HepG2 (cell line): Measurements from ENCODE around the gene TAMALIN.

Experiments
- AGO2 ChIP-seq: fragments of 200-400 bp; formaldehyde crosslinking; optimal IDR thresholded peaks from 2 replicates; pipeline ENCODE3; 2017; ENCODE audit warnings: mild to moderate bottlenecking, low read depth, low read length, moderate library complexity
- ASH2L ChIP-seq: fragments of 300-600, 200-600 bp; sonication (generic); IDR thresholded peaks from 2 replicates; pipeline ENCODE4 v1.7.0; 2017; ENCODE audit warnings: low read depth, mild to moderate bottlenecking, moderate library complexity, mixed read lengths, low read length; ENCODE audit not compliant: insufficient read length
- FOSL2 ChIP-seq: sonication (generic); formaldehyde crosslinking; IDR thresholded peaks from 2 replicates; pipeline ENCODE4 v1.4.0; 2020; ENCODE audit warnings: missing genetic modification reagents
- GLI4 ChIP-seq: sonication (generic); formaldehyde crosslinking; IDR thresholded peaks from 2 replicates; pipeline ENCODE4 v1.5.1; 2020; ENCODE audit warnings: missing genetic modification reagents, mild to moderate bottlenecking, moderate library complexity, borderline replicate concordance
- JUNB ChIP-seq: sonication (generic); formaldehyde crosslinking; IDR thresholded peaks from 2 replicates; pipeline ENCODE4 v1.8.0; 2022; ENCODE audit warnings: missing genetic modification reagents, mild to moderate bottlenecking, borderline replicate concordance
- JUND ChIP-seq: sonication (generic); formaldehyde crosslinking; IDR thresholded peaks from 2 replicates; pipeline ENCODE4 v1.8.0; 2022; ENCODE audit warnings: mild to moderate bottlenecking, missing genetic modification reagents
- KDM6A ChIP-seq: IDR thresholded peaks from 2 replicates; pipeline ENCODE4 v1.6.1; 2016; ENCODE audit warnings: low read depth
- NFYB ChIP-seq: sonication (generic); formaldehyde crosslinking; IDR thresholded peaks from 2 replicates; pipeline ENCODE4 v1.4.0; 2020; ENCODE audit warnings: missing genetic modification reagents
- POLR2AphosphoS5 ChIP-seq: IDR thresholded peaks from 2 replicates; pipeline ENCODE4 v1.6.1; 2012; ENCODE audit warnings: low read depth, low read length
- TF ChIP-seq, protein P1 (sequence below): sonication (generic); formaldehyde crosslinking; IDR thresholded peaks from 2 replicates; pipeline ENCODE4 v1.5.0; 2020; ENCODE audit warnings: mild to moderate bottlenecking, missing genetic modification reagents, moderate library complexity
- TF ChIP-seq, protein P2 (sequence below): sonication (generic); formaldehyde crosslinking; IDR thresholded peaks from 2 replicates; pipeline ENCODE4 v1.4.0; 2020; ENCODE audit warnings: missing genetic modification reagents

DNA sequence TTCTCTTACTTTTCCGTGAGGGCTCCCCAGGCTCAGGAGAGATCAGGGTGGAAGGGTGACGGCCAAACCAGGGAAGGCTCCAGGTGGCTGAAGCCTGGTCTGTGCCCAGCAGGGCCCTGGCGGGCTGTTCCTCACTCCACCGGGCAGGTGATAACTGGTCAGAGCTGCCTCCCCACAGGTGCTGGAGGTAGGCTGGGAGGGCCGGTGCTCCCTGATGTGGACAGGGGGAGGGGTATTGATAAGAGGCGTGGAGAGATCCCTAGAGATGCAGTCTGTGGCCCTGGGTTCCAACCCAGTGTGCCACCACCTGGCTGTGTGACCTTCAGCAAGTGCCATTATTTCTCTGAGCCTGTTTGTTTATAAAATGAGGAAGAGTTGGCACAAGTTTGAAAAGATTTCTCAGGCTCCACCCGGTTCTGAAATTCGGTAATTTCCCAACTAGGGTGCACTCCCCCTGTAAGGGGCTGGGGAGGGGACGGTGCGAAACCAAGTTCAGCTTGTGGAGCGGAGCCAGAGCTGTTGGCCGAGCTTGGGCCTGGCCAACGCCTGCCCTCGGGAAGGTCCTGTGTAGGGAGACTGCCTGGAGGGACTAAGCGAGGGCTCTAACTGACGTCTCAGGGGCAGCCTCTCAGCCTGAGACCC is 43.5 kb downstream of the TAMALIN start:
- TF ChIP-seq POLR2AphosphoS5 (no peak), NFYB (no peak), ASH2L (no peak), GLI4 (CRISPR knock-in tag) (no peak), FOSL2 (no peak), KDM6A (CRISPR knock-in tag) (no peak), JUNB (CRISPR knock-in tag) (no peak), AGO2 (no peak), JUND (CRISPR knock-in tag) (no peak)
- TF ChIP-seq, protein P1, sequence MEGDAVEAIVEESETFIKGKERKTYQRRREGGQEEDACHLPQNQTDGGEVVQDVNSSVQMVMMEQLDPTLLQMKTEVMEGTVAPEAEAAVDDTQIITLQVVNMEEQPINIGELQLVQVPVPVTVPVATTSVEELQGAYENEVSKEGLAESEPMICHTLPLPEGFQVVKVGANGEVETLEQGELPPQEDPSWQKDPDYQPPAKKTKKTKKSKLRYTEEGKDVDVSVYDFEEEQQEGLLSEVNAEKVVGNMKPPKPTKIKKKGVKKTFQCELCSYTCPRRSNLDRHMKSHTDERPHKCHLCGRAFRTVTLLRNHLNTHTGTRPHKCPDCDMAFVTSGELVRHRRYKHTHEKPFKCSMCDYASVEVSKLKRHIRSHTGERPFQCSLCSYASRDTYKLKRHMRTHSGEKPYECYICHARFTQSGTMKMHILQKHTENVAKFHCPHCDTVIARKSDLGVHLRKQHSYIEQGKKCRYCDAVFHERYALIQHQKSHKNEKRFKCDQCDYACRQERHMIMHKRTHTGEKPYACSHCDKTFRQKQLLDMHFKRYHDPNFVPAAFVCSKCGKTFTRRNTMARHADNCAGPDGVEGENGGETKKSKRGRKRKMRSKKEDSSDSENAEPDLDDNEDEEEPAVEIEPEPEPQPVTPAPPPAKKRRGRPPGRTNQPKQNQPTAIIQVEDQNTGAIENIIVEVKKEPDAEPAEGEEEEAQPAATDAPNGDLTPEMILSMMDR (CRISPR knock-in tag), result no peak
- TF ChIP-seq, protein P2, sequence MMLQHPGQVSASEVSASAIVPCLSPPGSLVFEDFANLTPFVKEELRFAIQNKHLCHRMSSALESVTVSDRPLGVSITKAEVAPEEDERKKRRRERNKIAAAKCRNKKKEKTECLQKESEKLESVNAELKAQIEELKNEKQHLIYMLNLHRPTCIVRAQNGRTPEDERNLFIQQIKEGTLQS (CRISPR knock-in tag), result no peak
